RWPE1 (cell line): ENCODE results near the gene SSX2IP.

Experiments used
- CTCF ChIA-PET: fragments of 350-600 bp; sonication (Branson Sonifier 250); formaldehyde crosslinking; extraction: SDS; loops from one replicate; lab custom pipeline; 2021; lab: Yijun Ruan, JAX
- POLR2A ChIA-PET: fragments of 400-600 bp; formaldehyde crosslinking; extraction: SDS; loops from one replicate; lab custom pipeline; 2020; ENCODE audit warnings: antibody characterized with exemption; ENCODE audit not compliant: low non-redundant PET; lab: Yijun Ruan, JAX
- DNase-seq: peaks from one replicate; pipeline ENCODE4 v3.0.0; 2012; ENCODE audit warnings: low spot score
- H3K27ac ChIP-seq: fragments of 450-650 bp; 2 replicates; pipeline ENCODE4 v1.5.1; 2017
- CTCF ChIP-seq: fragments of 450-650 bp; conservative IDR thresholded peaks from 2 replicates; pipeline ENCODE4 v1.5.1; 2017; ENCODE audit warnings: low read depth, mild to moderate bottlenecking

Gene SSX2IP

GRCh38 chr1:84624876-84625275 lies 65.4 kb downstream of the SSX2IP start:
- no peak overlapping the region for H3K27ac ChIP-seq
- ChIA-PET CTCF (interaction anchor here (0.6 kb wide), 2 partner anchors 44 to 119 kb away, joined by 3 read pairs; no protein-coding TSS in a partner anchor), POLR2A (no interaction called here)
- DNase-seq: no peak
- TF ChIP-seq CTCF: no peak

GRCh38 chr1:84621553-84621952 lies 68.7 kb downstream of the SSX2IP start:
- no peak for TF ChIP-seq CTCF
- no peak overlapping the region for H3K27ac ChIP-seq
- POLR2A ChIA-PET: no interaction called here
- CTCF ChIA-PET: interaction anchor here (0.6 to 0.7 kb wide), 3 partner anchors 122 to 160 kb away, joined by 3 to 4 read pairs (median 3); no protein-coding TSS in a partner anchor
- DNase-seq: no peak

- peak; percentile 98 for TF ChIP-seq CTCF
- peak overlapping the region; percentile 61 for H3K27ac ChIP-seq
- peak; percentile 73 for DNase-seq
- CTCF ChIA-PET: interaction anchor here (0.5 to 1.3 kb wide), 18 partner anchors 9 to 1289 kb away, joined by 3 to 13 read pairs (median 4); partner anchors contain the start of gene CTBS
- POLR2A ChIA-PET: no interaction called here
Observed at GRCh38 chr1:84620720-84621313, 69.4 kb downstream of the SSX2IP start.

- no peak for TF ChIP-seq CTCF
- peak; percentile 81 for DNase-seq
- ChIA-PET CTCF (interaction anchor here (0.6 to 1.3 kb wide), 11 partner anchors 12 to 479 kb away, joined by 3 to 13 read pairs (median 4); partner anchors contain the start of gene CTBS), POLR2A (interaction anchor here (0.7 kb wide), 1 partner anchor 113 kb away, joined by 3 read pairs; the partner anchor contains the start of genes GNG5 and SPATA1)
- no peak overlapping the region for H3K27ac ChIP-seq
Observed at GRCh38 chr1:84619383-84620102, 70.7 kb downstream of the SSX2IP start.

GRCh38 chr1:84617349-84617748 lies 72.9 kb downstream of the SSX2IP start:
- POLR2A ChIA-PET: no interaction called here
- CTCF ChIA-PET: interaction anchor here (0.6 kb wide), 1 partner anchor 481 kb away, joined by 3 read pairs; no protein-coding TSS in a partner anchor
- TF ChIP-seq CTCF: no peak

GRCh38 chr1:84615790-84616189 lies 74.5 kb downstream of the SSX2IP start:
- ChIA-PET CTCF (no interaction called here), POLR2A (no interaction called here)
- TF ChIP-seq CTCF: no peak
- H3K27ac ChIP-seq: no peak overlapping the region
- DNase-seq: no peak

More at GRCh38 chr1:84617349-84617748, 72.9 kb downstream of the SSX2IP start:
- no peak for DNase-seq
- no peak overlapping the region for H3K27ac ChIP-seq
